H1 (cell line): ENCODE measurements around the gene BTRC. TPM values are rescaled to one million over a fixed set of nuclear protein-coding genes. Genes with fewer than 3 reads are reported as not detected.

ENCODE experiments used
- CTCF ChIA-PET: fragments of 300-600 bp; sonication (Branson Sonifier 250); formaldehyde crosslinking; loops from one replicate; lab custom pipeline; 2021; ENCODE audit not compliant: partially characterized antibody; lab: Charles Lee
- POLR2A ChIA-PET: fragments of 300-600 bp; sonication (Branson Sonifier 250); formaldehyde crosslinking; loops from one replicate; lab custom pipeline; 2021; ENCODE audit warnings: inconsistent platforms; ENCODE audit not compliant: partially characterized antibody; lab: Charles Lee
- DNase-seq, 2 experiments: peaks; one replicate each; pipeline versions ENCODE4 v3.0.0 to v3.0.0-alpha.2; 2010 to 2022; ENCODE audit warnings: low spot score in 2 of 2, low read depth in 1 of 2, mixed read lengths in 1 of 2
- FAIRE-seq: peaks from 2 replicates; lab custom pipeline; 2011; peaks lifted over from hg19 to GRCh38; lab: Jason Lieb, UNC
- H2AFZ ChIP-seq: 2 replicates; pipeline ENCODE4 v1.8.1; 2012; ENCODE audit warnings: low read length, inconsistent platforms
- H2AK5ac ChIP-seq: 2 replicates; pipeline ENCODE4 v1.6.1; 2013; ENCODE audit warnings: low read depth, low read length
- H2BK120ac ChIP-seq: replicated peaks from 2 replicates; pipeline ENCODE3; 2013; ENCODE audit warnings: low read depth, low read length, inconsistent platforms
- H2BK12ac ChIP-seq: 2 replicates; pipeline ENCODE4 v1.6.1; 2013; ENCODE audit warnings: low read depth, low read length
- H2BK15ac ChIP-seq: 2 replicates; pipeline ENCODE4 v1.6.1; 2013; ENCODE audit warnings: low read length
- H2BK20ac ChIP-seq: 2 replicates; pipeline ENCODE4 v1.6.1; 2013; ENCODE audit warnings: low read length
- H2BK5ac ChIP-seq: 2 replicates; pipeline ENCODE4 v1.6.1; 2013; ENCODE audit warnings: low read depth, low read length
- H3K14ac ChIP-seq: 2 replicates; pipeline ENCODE4 v1.6.1; 2013; ENCODE audit warnings: inconsistent platforms; ENCODE audit not compliant: insufficient read length
- H3K18ac ChIP-seq: 2 replicates; pipeline ENCODE4 v1.6.1; 2013; ENCODE audit warnings: low read length; ENCODE audit errors: extremely low read depth
- H3K23ac ChIP-seq: 2 replicates; pipeline ENCODE4 v1.6.1; 2013; ENCODE audit warnings: inconsistent platforms; ENCODE audit not compliant: insufficient read length
- H3K23me2 ChIP-seq: 2 replicates; pipeline ENCODE4 v1.6.1; 2013; ENCODE audit warnings: low read depth, low read length
- H3K27ac ChIP-seq: 2 replicates; pipeline ENCODE4 v1.6.1; 2011; ENCODE audit warnings: low read depth, low read length, inconsistent platforms
- H3K27me3 ChIP-seq, 4 experiments: replicated peaks in 1 of 4; 1 replicate in 1 of 4; 2 replicates in 3 of 4; pipeline versions ENCODE4 v1.6.1 to v1.8.1; 2011 to 2013; ENCODE audit warnings: low read length in 3 of 4, mild to moderate bottlenecking in 3 of 4, inconsistent platforms in 2 of 4, mixed read lengths in 2 of 4, moderate library complexity in 1 of 4; ENCODE audit not compliant: control insufficient read depth in 3 of 4, insufficient read depth in 3 of 4; ENCODE audit errors: extremely low read depth in 1 of 4
- H3K36me3 ChIP-seq, 4 experiments: 2 replicates each; pipeline versions ENCODE4 v1.6.1 to v1.8.1; 2011 to 2013; ENCODE audit warnings: mild to moderate bottlenecking in 4 of 4, low read length in 3 of 4, moderate library complexity in 2 of 4, control low read depth in 1 of 4, inconsistent platforms in 1 of 4; ENCODE audit not compliant: insufficient read depth in 4 of 4, control insufficient read depth in 2 of 4
- H3K4ac ChIP-seq: replicated peaks from 2 replicates; pipeline ENCODE3; 2013; ENCODE audit warnings: low read length, low read depth, mixed read lengths, inconsistent platforms; ENCODE audit not compliant: insufficient read length
- H3K4me1 ChIP-seq, 4 experiments: replicated peaks in 1 of 4; 1 replicate in 1 of 4; 2 replicates in 3 of 4; pipeline versions ENCODE4 v1.6.1 to v1.8.1; 2011 to 2013; ENCODE audit warnings: low read length in 3 of 4, inconsistent platforms in 2 of 4, mixed read lengths in 1 of 4; ENCODE audit not compliant: insufficient read depth in 4 of 4, control insufficient read depth in 3 of 4
- H3K4me2 ChIP-seq, 2 experiments: 2 replicates each; pipeline versions ENCODE4 v1.6.1 to v1.8.1; 2011 to 2013; ENCODE audit warnings: low read depth in 2 of 2, low read length in 2 of 2, control low read depth in 1 of 2, inconsistent platforms in 1 of 2, mild to moderate bottlenecking in 1 of 2; ENCODE audit not compliant: insufficient read depth in 1 of 2
- H3K4me3 ChIP-seq, 4 experiments: fragments of 200-600, 300-600 bp in 1 of 4; sonication (generic), shearing (Covaris generic), sonication (Bioruptor Twin) in 1 of 4; 2 replicates each; pipeline versions ENCODE4 v1.5.1 to v1.8.1; 2011 to 2016; ENCODE audit warnings: low read length in 4 of 4, low read depth in 3 of 4, control low read depth in 2 of 4, inconsistent platforms in 2 of 4, mild to moderate bottlenecking in 2 of 4, mixed read lengths in 1 of 4, moderate library complexity in 1 of 4; ENCODE audit not compliant: insufficient read depth in 2 of 4; ENCODE audit errors: extremely low read depth in 1 of 4
- H3K56ac ChIP-seq: replicated peaks from 2 replicates; pipeline ENCODE3; 2013; ENCODE audit warnings: low read depth, mild to moderate bottlenecking, mixed read lengths, low read length, inconsistent platforms; ENCODE audit not compliant: insufficient read length
- H3K79me1 ChIP-seq: 2 replicates; pipeline ENCODE4 v1.6.1; 2013; ENCODE audit warnings: low read depth, low read length, control low read depth
- H3K79me2 ChIP-seq, 2 experiments: 2 replicates each; pipeline versions ENCODE4 v1.6.1 to v1.8.1; 2012 to 2013; ENCODE audit warnings: low read length in 2 of 2, mild to moderate bottlenecking in 2 of 2, inconsistent platforms in 1 of 2; ENCODE audit not compliant: insufficient read depth in 2 of 2, control insufficient read depth in 1 of 2
- H3K9ac ChIP-seq, 4 experiments: replicated peaks in 1 of 4; 1 replicate in 1 of 4; 2 replicates in 3 of 4; pipeline versions ENCODE4 v1.6.1 to v1.8.1; 2011 to 2013; ENCODE audit warnings: low read depth in 3 of 4, low read length in 3 of 4, control low read depth in 2 of 4, mild to moderate bottlenecking in 2 of 4, moderate library complexity in 2 of 4, inconsistent platforms in 1 of 4; ENCODE audit errors: extremely low read depth in 1 of 4
- H3K9me3 ChIP-seq, 2 experiments: 2 replicates each; pipeline versions ENCODE4 v1.6.1 to v1.8.1; 2012 to 2013; ENCODE audit warnings: mild to moderate bottlenecking in 2 of 2, moderate library complexity in 2 of 2, control low read depth in 1 of 2, inconsistent platforms in 1 of 2, low read depth in 1 of 2, low read length in 1 of 2, mixed read lengths in 1 of 2; ENCODE audit not compliant: insufficient read depth in 2 of 2
- H4K20me1 ChIP-seq, 2 experiments: replicated peaks in 1 of 2; 2 replicates each; pipeline versions ENCODE3 to v1.8.1; 2011 to 2013; ENCODE audit warnings: inconsistent platforms in 2 of 2, low read length in 2 of 2, mild to moderate bottlenecking in 1 of 2; ENCODE audit not compliant: insufficient read depth in 2 of 2, control insufficient read depth in 1 of 2
- H4K5ac ChIP-seq: 2 replicates; pipeline ENCODE4 v1.6.1; 2013; ENCODE audit warnings: low read length, low read depth, mixed read lengths, inconsistent platforms; ENCODE audit not compliant: insufficient read length
- H4K8ac ChIP-seq: 2 replicates; pipeline ENCODE4 v1.8.0; 2013; ENCODE audit warnings: mild to moderate bottlenecking, moderate library complexity, low read length, inconsistent platforms; ENCODE audit not compliant: insufficient read depth; ENCODE audit errors: extremely low read depth
- H4K91ac ChIP-seq: replicated peaks from 2 replicates; pipeline ENCODE3; 2013; ENCODE audit warnings: low read length, mixed read lengths, inconsistent platforms; ENCODE audit not compliant: insufficient read length
- ASH2L ChIP-seq: fragments of 200-600, 300-600 bp; sonication (generic); IDR thresholded peaks from one replicate; pipeline ENCODE4 v1.7.1; 2017; ENCODE audit warnings: low read length
- BCL11A ChIP-seq, 2 experiments: IDR thresholded peaks; one replicate each; pipeline ENCODE4 v1.6.1; 2011; ENCODE audit warnings: low read depth in 2 of 2, low read length in 2 of 2, mild to moderate bottlenecking in 2 of 2
- CTBP2 ChIP-seq: IDR thresholded peaks from 2 replicates; pipeline ENCODE4 v1.7.0; 2011; ENCODE audit warnings: borderline replicate concordance, mild to moderate bottlenecking, moderate library complexity, mixed read lengths, low read length; ENCODE audit not compliant: insufficient read depth, insufficient read length
- GTF2F1 ChIP-seq: IDR thresholded peaks from 2 replicates; pipeline ENCODE4 v1.6.1; 2012; ENCODE audit warnings: low read depth, low read length, improper control_type of control experiment, borderline replicate concordance
- JUND ChIP-seq: IDR thresholded peaks from 2 replicates; pipeline ENCODE4 v1.6.1; 2011; ENCODE audit warnings: mild to moderate bottlenecking, improper control_type of control experiment, low read length
- SAP30 ChIP-seq: fragments of 300-600 bp; sonication (generic); IDR thresholded peaks from 2 replicates; pipeline ENCODE4 v1.7.1; 2012; ENCODE audit warnings: low read length, moderate library complexity, mild to moderate bottlenecking, inconsistent platforms; ENCODE audit not compliant: insufficient read depth, insufficient replicate concordance
- TAF1 ChIP-seq: IDR thresholded peaks from 2 replicates; pipeline ENCODE4 v1.6.1; 2011; ENCODE audit warnings: mild to moderate bottlenecking, low read depth, low read length
- TAF7 ChIP-seq: optimal IDR thresholded peaks from 2 replicates; pipeline ENCODE3; 2011; ENCODE audit warnings: low read depth, mild to moderate bottlenecking, inconsistent platforms, low read length, moderate library complexity, borderline replicate concordance
- YY1 ChIP-seq: IDR thresholded peaks from 2 replicates; pipeline ENCODE4 v1.6.1; 2011; ENCODE audit warnings: low read depth, mild to moderate bottlenecking, low read length
- WGBS, 2 experiments: shearing (Covaris generic) in 1 of 2; methylation state at CpG; one replicate each; pipeline versions ENCODE4 v1.1.6 to v1.1.7; 2013 to 2015; ENCODE audit warnings: low lambda C conversion rate in 2 of 2, mixed read lengths in 2 of 2, inconsistent platforms in 1 of 2, low coverage in 1 of 2, missing lambda C conversion rate in 1 of 2; ENCODE audit not compliant: insufficient replicate concordance in 2 of 2, insufficient coverage in 1 of 2, insufficient read length in 1 of 2; ENCODE audit errors: extremely low coverage in 1 of 2, missing lambda C conversion rate in 1 of 2; 5-methylcytosine and 5-hydroxymethylcytosine counted together
- polyA plus RNA-seq, 7 experiments: library from polyadenylated mRNA; depleted of rRNA in 3 of 7; stranded (reverse) in 5 of 7; unstranded in 2 of 7; fragments of >200 nt in 5 of 7; fragments of 200-250 nt in 2 of 7; gene quantifications; 1 replicate in 5 of 7; 2 replicates in 1 of 7; 4 replicates in 1 of 7; pipeline versions ENCODE4 v1.2.1 to v1.2.3, GENCODE V29; 2011 to 2013; ENCODE audit warnings: missing spikeins in 2 of 7, mixed read lengths in 2 of 7
- total RNA-seq: library from RNA; stranded (reverse); fragmentation: NEBNext Ultra II Directional; extraction: Animal tissue kit (Norgen Biotek cat#: 25700); gene quantifications from 2 replicates; pipeline ENCODE4 v1.2.1, GENCODE V29; 2021

Gene BTRC
- total and polyA plus RNA-seq, 2 of the 8 experiments (the other 6 are each of a cell fraction or from before 2014, with no cell fraction given) = 9.9 to 24.7 TPM

DNA sequence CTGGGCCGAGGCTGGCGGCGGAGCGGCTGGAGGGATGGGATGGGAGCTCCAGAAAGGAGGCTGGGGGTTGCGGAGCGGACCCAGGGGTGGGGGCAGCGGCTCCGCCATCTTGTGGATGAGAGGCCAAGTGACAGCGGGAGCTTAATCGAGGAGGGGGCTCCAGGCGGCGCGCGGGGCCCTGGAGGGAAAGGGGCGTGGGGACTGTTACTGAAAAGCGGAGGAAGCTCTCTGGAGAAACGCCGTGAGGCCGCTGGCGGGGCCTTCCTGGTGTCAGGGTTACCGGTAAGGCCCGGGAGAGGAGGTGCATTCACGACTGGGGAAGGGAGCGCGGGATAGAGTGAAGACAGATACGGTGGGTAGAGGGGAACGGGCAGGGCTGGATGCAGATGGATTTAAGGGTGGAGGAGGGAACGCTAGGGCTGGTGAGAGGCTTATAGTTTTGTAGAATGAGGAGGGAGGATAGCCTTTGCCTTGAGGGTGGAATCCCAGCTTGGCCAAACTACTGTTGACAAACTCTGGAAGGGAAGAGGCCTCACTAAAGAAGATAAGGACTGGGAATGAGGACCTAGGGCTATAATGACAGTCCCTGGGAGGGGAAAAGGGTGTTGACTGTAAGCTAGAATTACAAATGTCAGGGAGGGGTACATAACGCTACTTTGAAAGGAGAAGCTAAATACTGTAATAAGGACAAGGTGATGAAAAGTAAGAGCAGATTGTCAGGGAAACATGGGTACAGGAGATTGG, 535 bp downstream of the BTRC start:
- CTCF ChIA-PET = interaction anchor here (0.8 to 1.2 kb wide), 6 partner anchors 9 to 133 kb away, joined by 3 to 5 read pairs (median 4); no protein-coding TSS in a partner anchor
- POLR2A ChIA-PET = interaction anchor here (0.8 to 1.6 kb wide), 8 partner anchors 15 to 69 kb away, joined by 3 to 8 read pairs (median 4); no protein-coding TSS in a partner anchor
- peaks cover 0 to 4% (median 2%) of the 10 kb centered on the region in 4 experiments; a peak in 2 of 7 replicates for H3K4me1 ChIP-seq
- H2AK5ac ChIP-seq = no peak overlapping the region
- H4K5ac ChIP-seq = peak overlapping the region; percentile 72
- no peak overlapping the region for H3K14ac ChIP-seq
- no peak overlapping the region for H2BK12ac ChIP-seq
- H3K18ac ChIP-seq = no peak overlapping the region; the same call in 1 of the 2 replicates
- no peak overlapping the region for H3K4ac ChIP-seq
- DNase-seq (peak; percentile 27 to 88), FAIRE-seq (no peak)
- H4K91ac ChIP-seq = no peak overlapping the region
- peaks cover 8% of the 10 kb centered on the region; the same call in 1 of the 2 replicates for H3K23me2 ChIP-seq
- no peak overlapping the region for H2BK15ac ChIP-seq
- H3K36me3 ChIP-seq = no peaks in the 10 kb centered on the region
- no peak overlapping the region for H2BK20ac ChIP-seq
- H3K4me2 ChIP-seq = peak overlapping the region; percentile 82 to 91
- 2% methylated on average over 12 of the region's 29 CpGs; no CpG with 5 or more reads in 1 of the 2 experiments for whole genome bisulfite sequencing, 2 experiments
- H4K20me1 ChIP-seq = no peaks in the 10 kb centered on the region
- no peak overlapping the region for H2BK120ac ChIP-seq
- H3K9me3 ChIP-seq = no peaks in the 10 kb centered on the region
- peak overlapping the region; percentile 83 to 92 (median 89) for H3K4me3 ChIP-seq
- peak overlapping the region; percentile 0 to 76 (median 53); a peak in 6 of 7 replicates for H3K9ac ChIP-seq
- peak overlapping the region; percentile 64; the same call in 1 of the 2 replicates for H3K27ac ChIP-seq
- H3K79me2 ChIP-seq = peaks cover 0 to 10% of the 10 kb centered on the region in 2 experiments; a peak in 2 of 4 replicates
- peak overlapping the region; percentile 94 for H4K8ac ChIP-seq
- no peak overlapping the region for H3K23ac ChIP-seq
- H3K79me1 ChIP-seq = no peaks in the 10 kb centered on the region
- peak overlapping the region; percentile 3; the same call in 1 of the 2 replicates for H2BK5ac ChIP-seq
- peak overlapping the region; percentile 26 for H2AFZ ChIP-seq
- peak overlapping the region; percentile 62 for H3K56ac ChIP-seq
- H3K27me3 ChIP-seq = no peaks in the 10 kb centered on the region
- TF ChIP-seq SAP30 = peak; percentile 56
- peak; percentile 65 for TF ChIP-seq ASH2L
- 0 out of 2 replicates have a peak, but pooled peaks have one; percentile 1 for TF ChIP-seq JUND
- TF ChIP-seq CTBP2 = no peak
- no peak for TF ChIP-seq GTF2F1
- peak; percentile 92; the same call in 1 of the 2 replicates for TF ChIP-seq YY1
- TF ChIP-seq BCL11A (IDR thresholded peaks at IDR 0.05; ENCODE audit: low read depth in 2 of 2, low read length in 2 of 2) = no peak
- TF ChIP-seq TAF7 = no peak
- TF ChIP-seq TAF1 = peak; percentile 52
